ENCODE data around the gene IGFBP5. TPM values are rescaled to one million over a fixed set of nuclear protein-coding genes. Genes with fewer than 3 reads are reported as not detected.

The IGFBP5 gene
- polyA plus RNA-seq, 1 of the 3 experiments (the other 2 are of a cell fraction) = 323 TPM

GRCh38 chr2:216671791-216672343 lies 23.5 kb downstream of the IGFBP5 start:
- Histone ChIP-seq H3K27ac (ENCODE audit: low read depth in 2 of 2, low read length in 1 of 2) (no peak overlapping the region), H3K9ac (no peak overlapping the region), H3K79me2 (ENCODE audit: insufficient read depth) (no peaks in the 10 kb centered on the region), H4K20me1 (ENCODE audit: insufficient read depth) (no peaks in the 10 kb centered on the region), H3K9me3 (no peaks in the 10 kb centered on the region), H3F3A (replicated peaks; ENCODE audit: insufficient read depth) (peaks cover 3% of the 10 kb centered on the region), H3K4me3 (ENCODE audit: low read depth in 2 of 2, low read length in 1 of 2) (no peak overlapping the region), H3K9me2 (no peaks in the 10 kb centered on the region), H3K36me3 (replicated peaks in 1 of 2; ENCODE audit: control insufficient read depth in 1 of 2, insufficient read depth in 2 of 2, low read length in 1 of 2) (peaks cover 0 to 16% of the 10 kb centered on the region in 2 experiments), H2AFZ (ENCODE audit: low read depth) (no peak overlapping the region), H3K27me3 (ENCODE audit: insufficient read depth) (no peaks in the 10 kb centered on the region), H3K4me1 (ENCODE audit: control insufficient read depth in 1 of 2, insufficient read depth in 2 of 2, low read depth in 1 of 2, low read length in 1 of 2) (no peaks in the 10 kb centered on the region), H3K4me2 (no peak overlapping the region)
- POLR2A ChIA-PET = no interaction called here
- TF ChIP-seq CHD2 (IDR thresholded peaks at IDR 0.05; ENCODE audit: low read length, partially characterized antibody) = no peak
- no peak for TF ChIP-seq FOXJ3 (CRISPR knock-in tag; IDR thresholded peaks at IDR 0.05)
- TF ChIP-seq YY1 (IDR thresholded peaks at IDR 0.05; ENCODE audit: low read depth) = no peak
- no peak for TF ChIP-seq USF1 (IDR thresholded peaks at IDR 0.05; ENCODE audit: borderline replicate concordance, low read depth)
- TF ChIP-seq CTCF (IDR thresholded peaks at IDR 0.05) = no peak
- no peak for TF ChIP-seq GATA2 (CRISPR knock-in tag; IDR thresholded peaks at IDR 0.05)
- no peak for TF ChIP-seq SMC3 (IDR thresholded peaks at IDR 0.05; ENCODE audit: low read depth, low read length)
- TF ChIP-seq REST (IDR thresholded peaks at IDR 0.05; ENCODE audit: low read depth, low read length) = no peak
- no peak for TF ChIP-seq RXRA (IDR thresholded peaks at IDR 0.05; ENCODE audit: borderline replicate concordance, low read depth)
- no peak for TF ChIP-seq RAD21 (IDR thresholded peaks at IDR 0.05; ENCODE audit: low read length)
- TF ChIP-seq RCOR1 (IDR thresholded peaks at IDR 0.05; ENCODE audit: low read length) = no peak
- no peak for TF ChIP-seq MXI1 (IDR thresholded peaks at IDR 0.05; ENCODE audit: low read depth, low read length)
- no peak for TF ChIP-seq GABPA (IDR thresholded peaks at IDR 0.05; ENCODE audit: low read depth)
- no peak for TF ChIP-seq POLR2AphosphoS5 (IDR thresholded peaks at IDR 0.05; ENCODE audit: low read depth, low read length)
- no peak for TF ChIP-seq FOXM1 (IDR thresholded peaks at IDR 0.05; ENCODE audit: low read depth)
- CTCF ChIA-PET = interaction anchor here (1.0 to 24.7 kb wide), 5 partner anchors 11 to 1085 kb away, joined by 4 to 614 read pairs (median 4); no protein-coding TSS in a partner anchor
- WGBS (ENCODE audit: low lambda C conversion rate) = 89% methylated on average over 12 of the region's 12 CpGs
- no peak for DNase-seq
